ENCODE data around the gene MIXL1. TPM values are rescaled to one million over a fixed set of nuclear protein-coding genes. Genes with fewer than 3 reads are reported as not detected.

Gene MIXL1
- total RNA-seq, 2 donors from 2014 or later: not detected

- no peak for TF ChIP-seq POLR2A (IDR thresholded peaks at IDR 0.05)
- TF ChIP-seq CTCF (IDR thresholded peaks at IDR 0.05): no peak
- H3K9me3 ChIP-seq: no peaks in the 10 kb centered on the region
- intact Hi-C loops (cut with DNase I): no loop called here
Observed at GRCh38 chr1:226203655-226204054, 19.8 kb upstream of the MIXL1 start.

GRCh38 chr1:226204198-226204597, 19.3 kb upstream of the MIXL1 start:
- ATAC-seq: no peak
- DNase-seq: no peak
- intact Hi-C loops (cut with DNase I): no loop called here
- no peak overlapping the region for H3K27ac ChIP-seq
- H3K27me3 ChIP-seq: no peaks in the 10 kb centered on the region
- no peaks in the 10 kb centered on the region for H3K9me3 ChIP-seq
- H3K4me1 ChIP-seq: no peaks in the 10 kb centered on the region
- TF ChIP-seq POLR2A (IDR thresholded peaks at IDR 0.05) (no peak), CTCF (IDR thresholded peaks at IDR 0.05) (no peak)
- no peaks in the 10 kb centered on the region for H3K36me3 ChIP-seq (replicated peaks in 1 of 2; ENCODE audit: insufficient read depth in 1 of 2, low read depth in 2 of 2)
- no peak overlapping the region for H3K4me3 ChIP-seq

More at GRCh38 chr1:226203655-226204054, 19.8 kb upstream of the MIXL1 start:
- H3K4me1 ChIP-seq: no peaks in the 10 kb centered on the region
- H3K36me3 ChIP-seq (replicated peaks in 1 of 2; ENCODE audit: insufficient read depth in 1 of 2, low read depth in 2 of 2): no peaks in the 10 kb centered on the region
- H3K27me3 ChIP-seq: no peaks in the 10 kb centered on the region
- H3K27ac ChIP-seq: no peak overlapping the region
- DNase-seq (no peak), ATAC-seq (no peak)
- no peak overlapping the region for H3K4me3 ChIP-seq
- 86 to 94% methylated on average over 4 of the region's 4 CpGs for WGBS, 2 donors

- WGBS, 2 donors: 88 to 91% methylated on average over 5 of the region's 5 CpGs
Observed at GRCh38 chr1:226207048-226207447, 16.4 kb upstream of the MIXL1 start.

GRCh38 chr1:226209307-226210059, 14.0 kb upstream of the MIXL1 start:
- TF ChIP-seq POLR2A (IDR thresholded peaks at IDR 0.05) (no peak), CTCF (IDR thresholded peaks at IDR 0.05) (no peak)
- Histone ChIP-seq H3K27ac (no peak overlapping the region), H3K27me3 (no peaks in the 10 kb centered on the region), H3K36me3 (replicated peaks in 1 of 2; ENCODE audit: insufficient read depth in 1 of 2, low read depth in 2 of 2) (no peaks in the 10 kb centered on the region), H3K4me3 (no peak overlapping the region), H3K4me1 (no peaks in the 10 kb centered on the region), H3K9me3 (no peaks in the 10 kb centered on the region)
- DNase-seq (no peak), ATAC-seq (no peak)
- intact Hi-C loops (cut with DNase I): no loop called here
- 78 to 83% methylated on average over 16 to 17 of the region's 17 CpGs for WGBS, 2 donors

More at GRCh38 chr1:226207048-226207447, 16.4 kb upstream of the MIXL1 start:
- no peaks in the 10 kb centered on the region for H3K9me3 ChIP-seq
- DNase-seq (no peak), ATAC-seq (no peak)
- H3K27ac ChIP-seq: no peak overlapping the region
- TF ChIP-seq POLR2A (IDR thresholded peaks at IDR 0.05) (no peak), CTCF (IDR thresholded peaks at IDR 0.05) (no peak)
- H3K27me3 ChIP-seq: no peaks in the 10 kb centered on the region
- no peak overlapping the region for H3K4me3 ChIP-seq
- H3K4me1 ChIP-seq: no peaks in the 10 kb centered on the region
- intact Hi-C loops (cut with DNase I): no loop called here
- H3K36me3 ChIP-seq (replicated peaks in 1 of 2; ENCODE audit: insufficient read depth in 1 of 2, low read depth in 2 of 2): no peaks in the 10 kb centered on the region

All from body of pancreas (tissue), 4 donors.